NOMO-1 treated with dmso at 0.1 percent for 144 hours (cell line): ENCODE results near the gene ACTG1.

ENCODE experiments used
- DNase-seq: peaks from one replicate; lab custom pipeline; 2025; ENCODE audit not compliant: unreplicated experiment; lab: John Stamatoyannopoulos, UW

The ACTG1 gene

GRCh38 chr17:81512562-81513371, at the start of gene ACTG1:
TSS of gene ACTG1 (minus strand) at chr17:81512799. CDS start at chr17:81512354, 445 bp downstream.
- DNase-seq, result peak; percentile 88

GRCh38 chr17:81561494-81561885, 48.9 kb upstream of the ACTG1 start:
- no peak for DNase-seq

DNA sequence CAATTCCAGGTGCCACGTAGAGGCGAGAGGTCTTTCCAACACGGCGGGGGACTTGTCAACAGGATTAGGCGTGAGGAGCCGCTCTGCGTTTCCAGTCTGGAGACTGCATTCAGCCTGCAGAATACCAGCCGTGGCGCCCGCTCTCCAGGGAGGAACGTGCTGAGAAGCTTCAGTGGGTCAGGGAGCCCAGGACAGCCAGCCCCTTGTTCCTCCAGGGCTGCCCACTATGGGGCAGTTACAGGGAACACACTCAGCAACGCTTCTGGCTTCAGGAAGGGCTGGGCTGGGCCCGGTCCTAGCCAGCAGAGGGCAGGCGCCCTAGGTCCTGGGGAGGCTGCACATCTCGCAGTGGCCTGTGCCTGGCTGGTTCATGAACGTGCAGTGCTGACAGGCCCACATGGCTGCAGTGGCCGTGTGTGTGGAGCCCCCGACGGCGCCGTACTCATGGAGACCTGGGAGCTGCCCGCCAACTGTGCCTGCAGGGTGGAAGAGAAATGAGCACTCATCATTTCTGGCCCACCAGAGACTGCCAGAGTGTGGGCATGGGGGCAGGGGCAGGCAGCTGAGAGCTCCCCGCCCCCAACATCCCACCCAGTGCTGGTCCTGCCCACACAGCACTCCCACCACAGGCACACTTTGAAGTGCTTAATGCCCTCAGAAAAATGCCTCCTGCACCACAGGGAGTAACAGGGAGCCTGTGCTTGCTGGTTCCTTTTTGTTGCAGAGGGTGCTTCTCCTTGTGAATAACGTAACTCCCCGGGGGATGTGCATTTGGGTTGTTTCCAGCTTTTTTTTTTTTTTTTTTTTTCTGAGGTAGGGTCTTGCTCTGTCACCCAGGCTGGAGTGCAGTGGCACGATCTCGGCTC, 46.6 kb upstream of the ACTG1 start:
- DNase-seq, result peak; percentile 30

GRCh38 chr17:81558115-81558468, 45.5 kb upstream of the ACTG1 start:
- DNase-seq, result no peak

DNA sequence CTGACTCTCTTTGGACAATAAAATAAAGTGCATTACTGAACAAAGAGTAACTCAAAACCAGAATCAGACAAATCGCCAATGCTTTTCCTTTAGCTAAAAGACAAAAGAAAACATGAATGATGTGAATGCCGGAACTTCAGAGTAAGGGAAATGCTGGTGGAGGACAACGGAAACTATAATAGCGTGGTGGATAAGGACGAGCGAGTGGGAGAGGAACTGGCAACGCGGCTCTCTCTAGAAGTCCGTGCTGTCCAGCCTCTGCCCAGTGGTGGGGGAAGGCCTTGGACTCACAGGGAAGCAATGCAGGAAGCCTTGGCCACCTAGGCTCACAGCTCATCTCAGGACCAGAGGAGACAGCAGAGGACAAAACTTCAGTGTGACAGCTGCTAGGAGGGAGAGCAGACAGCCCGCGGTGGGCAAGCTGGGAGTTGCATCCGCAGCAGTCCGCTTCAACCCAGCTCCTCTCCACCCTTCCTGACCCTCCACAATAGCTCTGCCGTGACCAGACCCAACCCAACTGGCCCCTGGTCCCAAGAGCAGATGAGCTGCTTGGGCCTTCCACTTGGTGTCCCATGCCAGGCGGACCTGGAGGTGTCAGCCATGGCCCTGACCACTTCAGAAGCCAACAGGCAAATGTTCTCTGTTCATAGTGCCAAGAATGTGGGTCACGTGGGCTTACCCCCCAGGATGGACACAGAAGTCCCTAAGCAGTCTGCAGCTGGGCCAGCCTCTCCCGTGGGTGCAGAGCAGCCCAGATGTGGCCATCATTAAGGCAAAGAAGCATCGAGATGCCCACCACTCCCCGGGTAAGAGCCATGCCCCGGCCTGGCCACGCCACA, 44.9 kb upstream of the ACTG1 start:
- DNase-seq, result no peak

DNA sequence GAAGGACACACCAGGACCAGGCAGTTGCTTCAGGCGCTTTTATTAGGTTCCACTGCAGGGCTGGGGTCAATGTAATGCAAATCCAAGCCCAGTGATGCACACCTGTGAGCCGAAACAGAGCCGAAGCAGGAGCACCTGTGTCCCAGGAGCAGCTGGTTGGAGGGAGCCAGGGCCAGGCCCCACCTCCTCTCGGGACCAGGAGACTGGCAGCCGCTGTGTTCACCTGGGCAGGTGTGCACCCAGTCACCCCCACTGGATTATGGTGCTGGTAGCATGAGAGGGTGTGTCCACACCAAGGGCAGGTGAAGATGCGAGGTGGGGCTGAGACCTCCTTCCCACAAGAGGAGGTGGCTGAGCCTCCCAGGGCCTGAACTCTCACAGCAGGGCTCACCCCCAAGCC, 44.3 kb upstream of the ACTG1 start:
- DNase-seq, result no peak

GRCh38 chr17:81556175-81556691, 43.6 kb upstream of the ACTG1 start:
- DNase-seq, result peak; percentile 58

GRCh38 chr17:81553616-81554181, 41.1 kb upstream of the ACTG1 start:
- DNase-seq, result no peak

- DNase-seq, result peak; percentile 83
Observed at GRCh38 chr17:81553018-81553615, 40.5 kb upstream of the ACTG1 start.

GRCh38 chr17:81552244-81553017, 39.8 kb upstream of the ACTG1 start, which contains the start of gene FAAP100:
TSS of gene FAAP100 (minus strand) at chr17:81552353. CDS start at chr17:81552330, 23 bp downstream.
- peak; percentile 68 for DNase-seq

- DNase-seq, result no peak
Observed at GRCh38 chr17:81551458-81552243, 39.1 kb upstream of the ACTG1 start.

DNA sequence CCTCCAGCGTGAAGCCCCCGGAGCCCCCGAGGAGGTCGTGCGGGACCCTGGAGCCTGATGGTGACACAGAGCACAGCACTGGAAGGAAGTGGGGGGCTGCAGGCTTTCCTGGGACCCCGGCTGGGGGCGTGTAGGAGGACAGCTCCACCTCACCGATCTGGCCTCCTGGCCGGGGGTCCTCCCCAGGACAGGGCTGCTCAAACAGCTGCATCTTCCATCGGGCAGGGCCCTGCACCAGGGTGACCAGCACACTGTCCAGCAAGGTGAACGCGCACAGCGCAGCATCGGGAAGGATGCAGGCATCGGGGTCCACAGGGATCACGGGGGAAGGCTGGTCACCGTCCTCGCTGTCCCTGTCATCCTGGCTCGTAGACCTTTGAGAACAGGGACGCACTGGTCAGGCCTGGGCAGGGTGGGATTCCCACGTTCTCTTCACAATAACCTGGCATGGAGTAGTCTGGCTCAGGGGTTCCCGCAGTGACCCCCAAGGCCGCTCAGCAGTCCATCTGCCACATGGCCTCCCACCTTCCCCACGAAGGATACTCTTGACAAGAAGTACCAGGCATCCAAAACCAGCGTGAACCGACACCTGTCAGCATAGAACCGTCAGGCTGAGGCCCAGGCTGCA, 38.3 kb upstream of the ACTG1 start:
- DNase-seq, result no peak

DNA sequence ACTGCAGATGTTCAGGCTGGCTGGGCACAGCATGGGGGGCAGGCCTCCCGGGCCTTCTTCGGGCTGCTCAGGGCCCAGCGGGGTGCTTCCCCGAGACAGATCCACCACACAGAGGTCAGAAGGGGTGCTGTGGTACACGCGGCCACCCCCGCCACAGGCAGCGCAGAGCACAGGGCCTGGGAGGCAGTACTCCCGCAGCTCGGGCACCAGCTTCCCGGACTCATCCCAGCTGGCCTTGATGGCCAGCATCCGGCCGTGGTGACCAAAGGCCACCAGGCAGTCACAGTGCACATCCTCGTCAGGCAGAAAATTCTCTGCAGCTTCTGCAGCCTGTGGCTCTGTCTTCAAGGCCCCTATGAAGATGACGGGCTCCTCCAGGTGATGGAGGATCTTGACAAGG, 37.7 kb upstream of the ACTG1 start:
- no peak for DNase-seq

GRCh38 chr17:81549826-81550225, 37.2 kb upstream of the ACTG1 start:
- DNase-seq, result no peak

DNA sequence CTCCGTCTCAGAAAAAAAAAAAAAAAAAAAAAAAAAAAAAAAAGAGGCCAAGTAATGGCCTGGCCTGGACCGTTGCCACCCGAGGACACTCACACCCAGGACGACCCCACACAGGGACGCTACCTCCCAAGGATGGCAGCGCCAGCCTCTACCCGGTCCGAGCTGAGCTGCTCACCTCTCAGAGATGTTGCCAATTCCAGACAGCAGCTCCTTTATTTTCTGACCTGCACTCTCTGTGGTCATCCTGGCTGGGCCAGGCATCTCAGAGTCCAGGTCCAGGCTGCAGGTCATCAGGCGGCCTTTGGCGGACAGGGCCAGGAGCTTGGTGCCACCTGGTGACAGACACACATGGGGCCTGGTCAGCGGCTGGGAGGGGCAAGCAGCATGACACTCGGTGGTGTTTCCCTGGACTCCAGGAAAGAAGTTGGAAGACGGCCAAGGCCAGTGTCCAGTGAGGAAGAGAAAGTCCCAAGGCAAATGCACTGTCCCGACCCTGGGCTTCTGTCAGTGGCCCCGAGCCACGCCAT, 36.5 kb upstream of the ACTG1 start:
- no peak for DNase-seq

GRCh38 chr17:81547614-81547982, 35.0 kb upstream of the ACTG1 start:
- DNase-seq, result no peak

GRCh38 chr17:81546906-81547613, 34.5 kb upstream of the ACTG1 start:
- DNase-seq, result no peak
